Heart left ventricle (tissue), 16 donors: ENCODE measurements around the gene TMEM236. TPM values are rescaled to one million over a fixed set of nuclear protein-coding genes. Genes with fewer than 3 reads are reported as not detected.

ENCODE experiments used
- ATAC-seq, 4 donors: fragments of 200-7000 bp; cut with Tn5 transposase; one replicate each; pipeline ENCODE4 v1.9.1; 2020 to 2022; ENCODE audit warnings: moderate library complexity in 4 of 4, mild to moderate bottlenecking in 3 of 4, moderate number of reproducible peaks in 1 of 4
- DNase-seq, 5 donors: peaks; one replicate each; pipeline ENCODE4 v3.0.0-alpha.2; 2020
- H3K27ac ChIP-seq, 12 donors: fragments of 200-600 bp; sonication (generic) in 4 of 12; one replicate each; pipeline versions ENCODE4 v1.5.0 to v1.8.0; 2016 to 2022; ENCODE audit warnings: mild to moderate bottlenecking in 2 of 12
- H3K27me3 ChIP-seq, 9 donors: fragments of 200-600 bp; sonication (generic) in 2 of 9; one replicate each; pipeline versions ENCODE4 v1.5.1 to v1.8.0; 2016 to 2022; ENCODE audit warnings: mild to moderate bottlenecking in 3 of 9
- H3K36me3 ChIP-seq, 9 donors: fragments of 200-600 bp; sonication (generic) in 2 of 9; one replicate each; pipeline versions ENCODE4 v1.5.0 to v1.8.0; 2018 to 2022; ENCODE audit warnings: mild to moderate bottlenecking in 2 of 9
- H3K4me1 ChIP-seq, 12 donors: fragments of 200-600 bp; sonication (generic) in 4 of 12; one replicate each; pipeline versions ENCODE4 v1.5.0 to v1.8.0; 2016 to 2022; ENCODE audit warnings: mild to moderate bottlenecking in 3 of 12
- H3K4me3 ChIP-seq, 12 donors: fragments of 200-600 bp; sonication (generic) in 4 of 12; one replicate each; pipeline versions ENCODE4 v1.5.0 to v1.8.0; 2017 to 2022; ENCODE audit warnings: mild to moderate bottlenecking in 9 of 12, moderate library complexity in 4 of 12
- H3K9me3 ChIP-seq, 12 donors: fragments of 200-600 bp; sonication (generic) in 4 of 12; one replicate each; pipeline versions ENCODE4 v1.5.0 to v1.8.0; 2016 to 2022; ENCODE audit warnings: mild to moderate bottlenecking in 1 of 12
- POLR2A ChIP-seq, 2 donors: fragments of 450-650 bp; IDR thresholded peaks; one replicate each; pipeline ENCODE4 v1.6.1; 2017; ENCODE audit warnings: antibody characterized with exemption in 2 of 2, mild to moderate bottlenecking in 2 of 2, moderate library complexity in 2 of 2
- WGBS, 4 donors: extraction: QIAGEN DNeasy Blood & Tissue Kit in 2 of 4; methylation state at CpG; one replicate each; pipeline versions ENCODE4 v1.1.5 to v1.1.7; 2013 to 2018; 5-methylcytosine and 5-hydroxymethylcytosine counted together
- intact Hi-C, 10 donors: fragments of 100-400 bp; cut with DNase I; formaldehyde crosslinking; loops; one replicate each; pipeline versions ENCODE4 v1.11.1 to v1.14.2; 2022
- polyA plus RNA-seq, 2 donors: library from polyadenylated mRNA; stranded (reverse); fragments of 200-250 nt; gene quantifications; one replicate each; pipeline ENCODE4 v1.2.3, GENCODE V29; 2013
- total RNA-seq, 9 donors: library from RNA; depleted of rRNA in 2 of 9; stranded (reverse); fragments of >200 nt in 2 of 9; fragmentation: NEBNext Ultra II Directional in 3 of 9; extraction: Animal tissue kit (Norgen Biotek cat#: 25700) in 3 of 9; gene quantifications; one replicate each; pipeline versions ENCODE4 v1.1.0 to v1.2.4, GENCODE V29; 2016 to 2023
- TF ChIP-seq, protein P1 (sequence below), 12 donors: fragments of 200-600 bp; sonication (generic) in 4 of 12; IDR thresholded peaks; one replicate each; pipeline versions ENCODE4 v1.5.0 to v1.8.0; 2018 to 2022; ENCODE audit warnings: antibody characterized with exemption in 12 of 12, mild to moderate bottlenecking in 5 of 12
- donor health status: ischemic (EF 13 %, LVEDD 7.1; RV severe dilation, severe dysfunction).
- donor health status: healthy with polysubstance abuse.
- donor health status: DM: no; HTN: yes; CAD: no.
- donor health status: DM: no; HTN: no; CAD: no.
- donor health status: ischemic (EF 25% LVEDD 6.9; RV normal size, moderate dysfunction).
- donor health status: ischemic (EF 25% LVEDD 5.7; RV mildly dilated, moderate dysfunction).
- donor health status: healthy.
- donor health status: DM: yes; HTN: yes; CAD: no.
- donor health status: ischemic (EF 35%, LVEDD 5.7; RV mildly dilated, moderate dysfunction).
- donor health status: nonischemic (EF 11% LVEDD 7.7; RV severe dilation, severe dysfunction).
- donor health status: DM: yes; HTN: yes; CAD: no.
- donor health status: PGD.
- donor health status: ischemic (EF 29% LVEDD 5.4; RV normal size, mild dysfunction).
- donor health status: nonischemic (EF 23%, LVEDD 6.1; RV moderate dilation, normal function).

The TMEM236 gene
- total and polyA plus RNA-seq, 11 donors = 0.09 to 3.2 (median 0.38) TPM

DNA sequence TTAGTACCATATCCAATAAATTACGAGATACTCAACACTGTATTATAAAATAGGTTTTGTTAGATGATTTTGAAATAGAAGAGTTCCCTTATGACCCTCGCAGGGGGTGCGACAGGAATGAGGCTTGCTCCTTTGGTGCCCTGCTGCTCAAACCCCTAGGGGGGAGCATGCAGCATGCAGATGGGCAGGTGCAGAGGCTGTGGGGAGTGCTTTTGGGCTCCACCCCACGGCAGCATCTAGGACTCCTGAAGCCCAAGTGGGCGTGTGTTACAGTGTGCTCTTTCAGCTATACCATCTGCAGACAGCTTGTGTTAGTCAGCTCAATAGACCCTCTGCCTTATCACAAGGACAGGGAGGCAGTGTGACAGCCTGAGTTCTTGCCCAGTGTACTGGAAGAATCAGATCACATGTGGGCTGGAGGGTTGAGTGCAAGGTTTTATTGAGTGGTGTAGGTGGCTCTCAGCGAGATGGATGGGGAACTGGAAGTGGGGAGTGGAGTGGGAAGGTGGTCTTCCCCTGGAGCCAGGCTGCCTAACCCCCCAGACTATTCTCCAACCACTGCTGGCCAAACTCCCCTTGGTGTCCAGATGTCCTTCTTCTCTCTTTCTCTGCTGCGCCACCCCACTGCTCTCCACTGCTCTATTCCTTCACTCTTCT, 54.0 kb downstream of the TMEM236 start:
- Histone ChIP-seq H3K27ac (no peak overlapping the region), H3K4me1 (peaks cover 0 to 14% (median 0%) of the 10 kb centered on the region in 12 donors), H3K9me3 (peaks cover 0 to 7% (median 0%) of the 10 kb centered on the region in 12 donors), H3K36me3 (no peaks in the 10 kb centered on the region), H3K27me3 (no peaks in the 10 kb centered on the region), H3K4me3 (no peak overlapping the region)
- DNase-seq (no peak), ATAC-seq (peak; percentile 41 to 60 (median 50))
- 46 to 62% (median 52%) methylated on average over 7 of the region's 7 CpGs for WGBS, 4 donors
- intact Hi-C loops = no loop called here
- TF ChIP-seq, protein P1, sequence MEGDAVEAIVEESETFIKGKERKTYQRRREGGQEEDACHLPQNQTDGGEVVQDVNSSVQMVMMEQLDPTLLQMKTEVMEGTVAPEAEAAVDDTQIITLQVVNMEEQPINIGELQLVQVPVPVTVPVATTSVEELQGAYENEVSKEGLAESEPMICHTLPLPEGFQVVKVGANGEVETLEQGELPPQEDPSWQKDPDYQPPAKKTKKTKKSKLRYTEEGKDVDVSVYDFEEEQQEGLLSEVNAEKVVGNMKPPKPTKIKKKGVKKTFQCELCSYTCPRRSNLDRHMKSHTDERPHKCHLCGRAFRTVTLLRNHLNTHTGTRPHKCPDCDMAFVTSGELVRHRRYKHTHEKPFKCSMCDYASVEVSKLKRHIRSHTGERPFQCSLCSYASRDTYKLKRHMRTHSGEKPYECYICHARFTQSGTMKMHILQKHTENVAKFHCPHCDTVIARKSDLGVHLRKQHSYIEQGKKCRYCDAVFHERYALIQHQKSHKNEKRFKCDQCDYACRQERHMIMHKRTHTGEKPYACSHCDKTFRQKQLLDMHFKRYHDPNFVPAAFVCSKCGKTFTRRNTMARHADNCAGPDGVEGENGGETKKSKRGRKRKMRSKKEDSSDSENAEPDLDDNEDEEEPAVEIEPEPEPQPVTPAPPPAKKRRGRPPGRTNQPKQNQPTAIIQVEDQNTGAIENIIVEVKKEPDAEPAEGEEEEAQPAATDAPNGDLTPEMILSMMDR (IDR thresholded peaks at IDR 0.05) = peak in 4 of 12 donors; percentile 24 to 44 (median 34)
- no peak for TF ChIP-seq POLR2A (IDR thresholded peaks at IDR 0.05)

DNA sequence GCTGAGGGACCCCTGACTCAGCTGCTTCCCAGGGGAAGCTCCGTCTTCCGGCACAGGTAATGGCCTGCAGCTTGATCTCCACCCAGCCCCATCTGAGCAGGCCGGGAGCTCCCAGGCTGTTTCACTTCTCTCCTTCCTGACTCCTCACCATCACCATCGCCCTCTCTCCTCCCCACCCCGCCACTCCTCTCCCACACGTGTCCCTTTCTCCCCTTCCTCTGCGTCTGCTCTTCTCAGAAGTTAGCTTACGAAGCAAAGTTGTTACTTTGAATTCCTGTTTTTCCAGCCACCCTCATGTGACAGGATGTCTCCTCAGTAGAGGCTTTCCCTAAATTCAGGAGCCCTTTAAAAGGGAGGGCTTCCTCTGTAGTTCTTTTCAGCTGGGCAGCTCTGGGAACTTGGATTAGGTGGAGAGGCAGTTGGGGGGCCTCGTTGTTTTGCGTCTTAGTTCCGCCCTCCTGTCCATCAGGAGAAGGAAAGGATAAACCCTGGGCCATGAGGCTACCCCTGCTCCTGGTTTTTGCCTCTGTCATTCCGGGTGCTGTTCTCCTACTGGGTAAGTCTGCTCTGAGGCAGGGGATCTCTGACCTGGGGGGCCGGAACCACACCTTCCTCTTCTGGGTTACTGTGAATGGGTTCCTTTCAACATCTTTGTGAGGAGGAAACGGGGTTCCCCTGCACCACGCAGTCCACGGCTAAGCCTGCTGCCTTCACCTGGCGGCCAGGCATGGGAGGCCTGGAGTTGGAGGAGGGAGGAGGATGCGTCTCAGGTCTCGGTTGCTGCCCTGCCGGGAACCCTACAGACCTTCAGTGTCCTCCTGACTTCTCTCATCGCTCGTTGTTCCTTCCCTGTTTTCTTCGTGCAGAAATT, 57.2 kb downstream of the TMEM236 start, which contains the start of gene MRC1:
MRC1 (plus strand) TSS at position 378 of the 871 bp plus-strand sequence; CDS start at position 496, 118 bp downstream.
- intact Hi-C loops = no loop called here
- H3K27me3 ChIP-seq = no peaks in the 10 kb centered on the region
- no peak for TF ChIP-seq POLR2A (IDR thresholded peaks at IDR 0.05)
- TF ChIP-seq, protein P1 (IDR thresholded peaks at IDR 0.05) = no peak
- DNase-seq (peak; percentile 37 to 68 (median 41)), ATAC-seq (peak; percentile 52 to 85 (median 72))
- peaks cover 0 to 14% (median 0%) of the 10 kb centered on the region in 12 donors for H3K4me1 ChIP-seq
- H3K4me3 ChIP-seq = peak within 1 kb of the TSS in 10 of 12 donors; percentile 1 to 62 (median 34)
- peak within 1 kb of the TSS in 7 of 12 donors; percentile 0 to 85 (median 27) for H3K27ac ChIP-seq
- no peaks in the 10 kb centered on the region for H3K36me3 ChIP-seq
- H3K9me3 ChIP-seq = peaks cover 0 to 6% (median 0%) of the 10 kb centered on the region in 12 donors
- WGBS, 4 donors = 64 to 78% (median 67%) methylated on average over 23 of the region's 23 CpGs

DNA sequence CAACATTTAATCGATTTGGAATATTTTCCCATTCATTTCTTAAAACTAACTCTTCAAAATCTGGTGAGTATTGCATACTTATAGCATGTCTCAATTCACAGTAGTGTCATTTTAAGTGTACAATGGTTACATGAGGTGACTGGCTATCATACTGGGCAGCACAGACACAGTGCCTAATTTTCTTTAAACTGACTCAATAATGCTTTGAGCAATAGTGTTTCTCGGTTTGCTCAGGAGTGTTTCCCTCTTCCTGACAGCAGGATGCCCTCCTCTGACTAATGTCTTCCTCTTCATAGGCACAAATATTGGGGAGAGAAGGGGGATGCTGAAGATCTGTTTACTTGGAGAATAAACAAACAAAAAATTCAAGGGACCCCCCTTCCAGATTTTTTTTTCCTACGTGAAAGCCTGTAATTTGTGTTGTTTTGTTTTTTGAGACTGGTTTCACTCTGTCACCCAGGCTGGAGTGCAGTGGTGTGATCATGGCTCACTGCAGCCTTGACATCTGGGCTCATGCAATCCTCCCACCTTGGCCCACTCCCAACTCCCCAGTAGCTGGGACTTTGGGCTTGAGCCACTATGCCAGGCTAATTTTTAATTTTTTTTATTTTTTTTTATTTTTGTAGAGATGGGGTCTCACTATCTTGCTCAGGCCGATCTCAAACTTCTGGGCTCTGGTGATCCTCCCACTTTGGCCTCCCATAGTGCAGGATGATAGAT, 59.3 kb downstream of the TMEM236 start:
- Histone ChIP-seq H3K9me3 (no peaks in the 10 kb centered on the region), H3K27ac (peak overlapping the region in 1 of 12 donors; percentile 85), H3K27me3 (no peaks in the 10 kb centered on the region), H3K4me3 (peak overlapping the region in 9 of 12 donors; percentile 4 to 62 (median 39)), H3K4me1 (peaks cover 0 to 27% (median 0%) of the 10 kb centered on the region in 12 donors), H3K36me3 (no peaks in the 10 kb centered on the region)
- 78 to 90% (median 82%) methylated on average over 4 of the region's 4 CpGs for WGBS, 4 donors
- TF ChIP-seq, protein P1 (IDR thresholded peaks at IDR 0.05) = no peak
- no peak for TF ChIP-seq POLR2A (IDR thresholded peaks at IDR 0.05)
- no peak for DNase-seq
- ATAC-seq = no peak
- intact Hi-C loops = no loop called here
